Cerebellar cortex (tissue), 1 donor: Measurements from ENCODE around the gene MCMBP.
"Not testable (repeated sequence)": the region's sequence is repeated elsewhere in the genome, so short reads cannot be mapped to it uniquely, and the experiment has no call there.

ENCODE experiments used
- DNase-seq: peaks from one replicate; pipeline ENCODE4 v3.0.0-alpha.2; 2015; ENCODE audit warnings: low spot score

MCMBP gene, protein sequence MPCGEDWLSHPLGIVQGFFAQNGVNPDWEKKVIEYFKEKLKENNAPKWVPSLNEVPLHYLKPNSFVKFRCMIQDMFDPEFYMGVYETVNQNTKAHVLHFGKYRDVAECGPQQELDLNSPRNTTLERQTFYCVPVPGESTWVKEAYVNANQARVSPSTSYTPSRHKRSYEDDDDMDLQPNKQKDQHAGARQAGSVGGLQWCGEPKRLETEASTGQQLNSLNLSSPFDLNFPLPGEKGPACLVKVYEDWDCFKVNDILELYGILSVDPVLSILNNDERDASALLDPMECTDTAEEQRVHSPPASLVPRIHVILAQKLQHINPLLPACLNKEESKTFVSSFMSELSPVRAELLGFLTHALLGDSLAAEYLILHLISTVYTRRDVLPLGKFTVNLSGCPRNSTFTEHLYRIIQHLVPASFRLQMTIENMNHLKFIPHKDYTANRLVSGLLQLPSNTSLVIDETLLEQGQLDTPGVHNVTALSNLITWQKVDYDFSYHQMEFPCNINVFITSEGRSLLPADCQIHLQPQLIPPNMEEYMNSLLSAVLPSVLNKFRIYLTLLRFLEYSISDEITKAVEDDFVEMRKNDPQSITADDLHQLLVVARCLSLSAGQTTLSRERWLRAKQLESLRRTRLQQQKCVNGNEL

GRCh38 chr10:119872610-119872859 lies at the start of gene MCMBP:
MCMBP (minus strand) TSS chr10:119872843; CDS start chr10:119872584, 259 bp downstream.
- DNase-seq = no peak

- no peak for DNase-seq
Measured at GRCh38 chr10:119919826-119920225, 47.2 kb upstream of the MCMBP start.

DNA sequence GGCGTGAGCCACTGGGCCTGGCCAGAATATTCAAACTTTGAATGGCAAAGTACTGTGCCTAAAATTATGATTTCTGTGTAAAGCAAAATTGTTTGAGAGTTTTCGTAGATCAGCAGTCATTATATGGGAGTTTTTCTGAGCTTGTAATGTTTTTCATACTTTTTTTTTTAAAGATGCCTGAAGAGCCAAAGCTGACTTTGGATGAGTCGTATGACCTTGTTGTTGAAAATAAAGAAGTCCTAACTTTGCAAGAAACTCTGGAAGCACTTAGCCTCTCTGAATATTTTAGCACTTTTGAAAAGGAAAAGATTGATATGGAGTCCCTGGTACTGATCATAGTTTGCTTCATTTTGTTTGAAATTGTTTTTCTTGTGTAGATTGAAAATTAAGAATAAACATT lies 46.6 kb upstream of the MCMBP start:
- no peak for DNase-seq

GRCh38 chr10:119917777-119918176 lies 45.1 kb upstream of the MCMBP start:
- DNase-seq = no peak

DNA sequence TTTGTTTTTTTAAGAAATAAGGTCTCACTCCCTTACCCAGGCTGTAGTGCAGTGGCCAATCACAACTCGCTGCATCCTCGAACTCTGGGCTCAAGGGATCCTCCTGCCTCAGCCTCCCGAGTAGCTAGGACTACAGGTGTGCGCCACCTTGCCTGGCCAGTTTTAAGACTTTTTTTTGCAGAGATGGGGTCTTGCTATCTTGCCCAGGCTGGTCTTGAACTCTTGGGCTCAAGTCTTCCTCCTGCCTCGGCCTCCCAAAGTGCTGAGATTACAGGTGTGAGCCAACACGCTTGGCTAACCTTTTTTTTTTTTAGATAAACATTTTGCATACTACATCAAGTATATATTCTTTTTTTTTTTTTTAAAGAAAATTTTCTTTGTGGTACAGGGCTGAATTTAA lies 38.0 kb upstream of the MCMBP start:
- no peak for DNase-seq

GRCh38 chr10:119908166-119908565 lies 35.5 kb upstream of the MCMBP start:
- no peak for DNase-seq

- DNase-seq = not testable (repeated sequence)
Measured at GRCh38 chr10:119907695-119908094, 35.1 kb upstream of the MCMBP start.

DNA sequence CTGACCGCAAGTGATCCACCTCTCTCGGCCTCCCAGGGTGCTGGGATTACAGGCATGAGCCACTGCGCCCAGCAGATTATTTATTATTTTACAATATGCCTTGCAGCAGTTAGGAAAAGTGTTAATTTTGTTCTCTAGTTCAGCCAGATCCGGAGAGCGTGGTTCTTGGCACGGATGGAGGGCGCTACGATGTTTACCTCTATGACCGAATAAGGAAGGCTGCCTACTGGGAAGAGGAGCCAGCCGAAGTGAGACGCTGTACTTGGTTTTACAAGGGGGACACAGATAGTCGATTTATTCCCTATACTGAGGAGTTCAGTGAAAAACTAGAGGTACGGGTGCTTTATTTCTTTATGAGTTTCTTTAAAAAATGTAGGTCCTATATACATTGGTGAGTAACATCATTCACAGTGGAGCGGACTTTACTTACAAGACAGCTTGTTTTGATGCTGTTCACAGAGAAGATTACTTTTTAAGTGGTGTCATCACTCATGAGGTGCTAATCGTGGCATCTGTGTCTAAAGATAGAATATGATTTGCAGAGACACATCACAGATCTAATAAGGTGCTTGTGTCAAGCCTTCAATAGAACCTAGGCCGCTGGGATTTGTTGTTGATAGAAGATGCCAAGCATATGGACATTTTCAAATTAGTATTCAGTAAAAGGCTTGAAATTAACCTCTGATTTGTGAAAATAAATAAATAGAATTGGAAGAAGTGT lies 31.5 kb upstream of the MCMBP start:
- no peak for DNase-seq

DNA sequence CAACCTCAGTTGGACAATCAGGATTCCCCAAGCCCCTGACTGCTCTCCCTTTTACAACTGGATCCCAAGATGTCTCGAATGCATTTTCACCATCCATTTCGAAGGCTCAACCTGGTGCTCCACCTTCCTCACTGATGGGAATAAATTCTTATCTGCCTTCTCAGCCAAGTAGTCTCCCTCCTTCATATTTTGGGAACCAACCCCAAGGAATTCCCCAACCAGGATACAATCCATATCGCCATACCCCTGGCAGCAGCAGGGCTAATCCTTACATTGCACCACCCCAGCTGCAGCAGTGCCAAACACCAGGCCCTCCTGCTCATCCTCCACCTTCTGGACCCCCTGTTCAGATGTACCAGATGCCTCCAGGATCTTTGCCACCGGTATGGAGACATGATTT lies 25.9 kb upstream of the MCMBP start:
- DNase-seq = no peak

GRCh38 chr10:119896937-119897770 lies 24.5 kb upstream of the MCMBP start:
- peak; percentile 50 for DNase-seq

DNA sequence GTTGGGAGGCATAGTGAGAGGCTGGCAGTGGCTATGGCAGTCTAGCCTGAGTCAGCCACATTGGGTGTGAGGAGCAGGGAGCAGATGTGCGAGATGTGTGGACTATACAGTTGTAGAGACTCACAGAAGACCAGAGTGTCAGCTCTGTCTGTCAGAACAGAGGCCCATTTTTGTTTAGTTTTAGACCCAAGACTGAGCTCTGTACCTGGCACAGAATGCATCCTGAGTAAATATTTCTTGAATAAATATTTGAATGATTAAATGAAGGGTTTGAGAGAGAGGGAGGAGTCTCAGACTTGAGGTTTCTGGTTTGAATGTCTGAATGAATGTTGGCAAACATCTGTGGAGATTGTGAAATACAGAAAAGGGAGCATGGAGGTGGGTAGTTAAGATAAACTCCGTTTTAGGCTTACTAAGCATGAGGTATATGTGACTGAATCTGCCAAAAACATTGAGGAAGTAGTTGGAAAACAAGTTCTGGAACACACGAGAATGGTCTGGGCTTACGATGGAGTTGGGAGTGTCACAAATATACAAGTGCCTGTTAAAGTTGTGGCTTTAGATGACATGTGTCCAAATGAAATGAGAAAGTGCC lies 23.5 kb upstream of the MCMBP start:
- no peak for DNase-seq

DNA sequence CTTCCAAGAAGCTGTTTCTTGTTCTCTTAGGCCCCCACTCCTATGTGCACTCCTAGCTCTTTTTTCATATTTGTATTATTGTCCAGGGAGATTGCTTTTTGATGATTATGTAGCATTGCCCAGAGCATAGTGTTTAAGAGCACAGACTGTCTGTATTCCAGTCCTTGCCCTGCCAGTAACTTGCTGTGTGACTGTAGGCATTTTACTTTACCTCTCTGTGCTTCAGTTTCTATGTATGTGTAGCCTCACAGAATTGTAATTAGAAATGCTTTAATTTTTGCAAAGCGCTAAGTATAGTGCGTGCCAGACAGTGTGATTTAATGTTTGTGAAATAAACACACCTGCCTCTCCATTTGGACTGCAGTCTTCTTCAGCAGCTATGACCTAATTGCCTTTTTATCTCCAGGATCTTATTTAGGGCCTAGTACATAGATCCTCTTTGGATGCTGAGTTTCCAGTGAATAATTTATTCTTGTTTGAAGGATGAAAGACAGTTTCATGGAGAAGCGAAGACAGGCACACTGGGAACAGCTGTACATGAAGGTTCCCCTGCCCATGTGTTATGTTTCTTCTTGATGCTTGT lies 21.3 kb upstream of the MCMBP start:
- no peak for DNase-seq

- DNase-seq = no peak
Measured at GRCh38 chr10:119893074-119893473, 20.4 kb upstream of the MCMBP start.

GRCh38 chr10:119892188-119893065 lies 19.8 kb upstream of the MCMBP start, which contains the start of gene SEC23IP:
SEC23IP (plus strand) TSS chr10:119892730; CDS start chr10:119892783, 53 bp downstream.
- peak; percentile 98 for DNase-seq

DNA sequence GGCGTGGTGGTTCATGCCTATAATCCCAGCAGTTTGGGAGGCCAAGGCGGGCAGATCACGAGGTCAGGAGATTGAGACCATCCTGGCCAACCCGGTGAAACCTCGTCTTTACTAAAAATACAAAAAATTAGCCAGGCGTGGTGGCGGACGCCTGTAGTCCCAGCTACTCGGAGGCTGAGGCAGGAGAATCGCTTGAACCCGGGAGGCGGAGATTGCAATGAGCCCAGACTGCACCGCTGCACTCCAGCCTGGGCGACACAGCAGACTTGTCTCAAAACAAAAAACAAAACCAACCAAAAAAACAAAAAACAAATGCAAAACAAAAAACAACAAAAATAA lies 19.2 kb upstream of the MCMBP start:
- DNase-seq = not testable (repeated sequence)

DNA sequence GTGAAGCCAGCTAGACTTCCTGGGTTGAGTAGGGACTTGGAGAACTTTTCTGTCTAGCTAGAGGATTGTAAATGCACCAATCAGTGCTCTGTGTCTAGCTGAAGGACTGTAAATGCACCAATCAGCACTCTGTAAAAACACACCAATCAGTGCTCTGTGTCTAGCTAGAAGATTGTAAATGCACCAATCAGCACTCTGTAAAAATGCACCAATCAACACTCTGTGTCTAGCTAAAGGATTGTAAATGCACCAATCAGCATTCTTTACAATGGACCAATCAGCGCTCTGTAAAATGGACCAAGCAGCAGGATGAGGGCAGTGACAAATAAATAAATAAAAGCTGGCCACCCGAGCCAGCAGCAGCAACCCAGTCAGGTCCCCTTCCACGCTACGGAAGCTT lies 17.7 kb upstream of the MCMBP start:
- DNase-seq = not testable (repeated sequence)

- not testable (repeated sequence) for DNase-seq
Measured at GRCh38 chr10:119889201-119889600, 16.6 kb upstream of the MCMBP start.

- not testable (repeated sequence) for DNase-seq
Measured at GRCh38 chr10:119888715-119889114, 16.1 kb upstream of the MCMBP start.

DNA sequence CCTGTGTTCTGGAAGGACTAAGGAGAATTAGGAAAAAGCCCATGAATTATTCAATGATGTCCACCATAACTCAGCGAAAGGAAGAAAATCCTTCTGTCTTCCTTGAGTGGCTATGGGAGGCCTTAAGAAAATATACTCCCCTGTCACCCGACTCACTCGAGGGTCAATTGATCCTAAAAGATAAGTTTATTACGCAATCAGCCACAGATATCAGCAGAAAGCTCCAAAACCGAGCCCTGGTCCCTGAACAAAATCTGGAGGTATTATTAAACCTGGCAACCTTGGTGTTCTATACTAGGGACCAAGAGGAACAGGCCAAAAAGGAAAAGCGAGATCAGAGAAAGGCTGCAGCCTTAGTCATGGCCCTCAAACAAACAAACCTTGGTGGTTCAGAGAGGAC lies 13.4 kb upstream of the MCMBP start:
- DNase-seq = not testable (repeated sequence)

DNA sequence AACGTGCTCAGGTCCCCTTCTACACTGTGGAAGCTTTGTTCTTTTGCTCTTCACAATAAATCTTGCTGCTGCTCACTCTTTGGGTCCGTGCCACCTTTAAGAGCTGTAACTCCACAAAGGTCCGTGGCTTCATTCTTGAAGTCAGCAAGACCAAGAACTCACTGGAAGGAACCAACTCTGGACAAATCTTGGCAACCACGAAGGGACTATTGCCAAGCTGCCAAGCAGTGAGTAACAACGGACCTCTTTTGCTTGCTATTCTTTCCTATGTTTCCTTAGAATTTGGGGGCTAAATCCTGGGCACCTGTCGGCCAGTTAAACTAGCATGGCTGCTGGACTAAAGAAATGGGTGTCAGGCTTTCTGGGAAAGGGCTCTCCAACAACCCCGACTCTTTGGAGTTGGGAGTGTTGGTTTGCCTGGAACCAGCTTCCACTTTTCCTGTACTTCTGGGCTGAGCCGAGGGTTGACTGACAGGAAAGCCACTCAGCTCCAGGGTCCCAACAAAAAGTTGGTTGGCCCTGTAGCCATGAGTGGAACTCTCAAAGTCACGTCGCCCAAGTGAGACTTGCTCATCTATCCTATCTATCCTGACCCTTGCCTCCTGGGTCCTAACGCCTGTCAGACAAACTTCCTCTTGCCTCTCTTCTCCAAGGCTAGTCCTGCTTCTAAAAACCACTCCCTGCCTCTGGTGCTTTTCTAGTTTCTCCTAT lies 11.4 kb upstream of the MCMBP start:
- DNase-seq = not testable (repeated sequence)
